ENCODE results near the gene PPP1R9A.

PPP1R9A gene

GRCh38 chr7:95011146-95011928 is 103.9 kb downstream of the PPP1R9A start:
- Histone ChIP-seq H2AFZ (ENCODE audit: low read length) (no peak overlapping the region), H4K20me1 (ENCODE audit: insufficient read depth, low read length, poor library complexity, severe bottlenecking) (no peaks in the 10 kb centered on the region), H3K9ac (ENCODE audit: low read depth, low read length, poor library complexity, severe bottlenecking) (no peak overlapping the region), H3K9me2 (replicated peaks; ENCODE audit: low read depth, low read length) (no peaks in the 10 kb centered on the region), H3K4me2 (ENCODE audit: low read depth, low read length, poor library complexity, severe bottlenecking) (no peak overlapping the region), H3F3A (ENCODE audit: low read depth) (no peaks in the 10 kb centered on the region), H3K79me2 (ENCODE audit: insufficient read depth, low read length) (no peaks in the 10 kb centered on the region), H3K9me3 (ENCODE audit: insufficient read depth, low read depth, low read length) (no peaks in the 10 kb centered on the region), H3K36me3 (ENCODE audit: insufficient read depth, low read length) (no peaks in the 10 kb centered on the region), H3K27me3 (ENCODE audit: insufficient read depth, low read length, poor library complexity, severe bottlenecking) (no peaks in the 10 kb centered on the region), H3K4me1 (ENCODE audit: insufficient read depth, low read length, poor library complexity, severe bottlenecking) (no peaks in the 10 kb centered on the region), H3K4me3 (ENCODE audit: low read length, poor library complexity, severe bottlenecking) (no peak overlapping the region)
- TF ChIP-seq EZH2phosphoT487 (IDR thresholded peaks at IDR 0.05; ENCODE audit: borderline replicate concordance) (no peak), CTCF (conservative IDR thresholded peaks at IDR 0.05; ENCODE audit: low read length) (no peak)

GRCh38 chr7:95011995-95012394 is 104.6 kb downstream of the PPP1R9A start:
- no peaks in the 10 kb centered on the region for H4K20me1 ChIP-seq (ENCODE audit: insufficient read depth, low read length, poor library complexity, severe bottlenecking)
- no peaks in the 10 kb centered on the region for H3K9me3 ChIP-seq (ENCODE audit: insufficient read depth, low read depth, low read length)
- no peak overlapping the region for H3K4me2 ChIP-seq (ENCODE audit: low read depth, low read length, poor library complexity, severe bottlenecking)
- no peaks in the 10 kb centered on the region for H3K4me1 ChIP-seq (ENCODE audit: insufficient read depth, low read length, poor library complexity, severe bottlenecking)
- no peaks in the 10 kb centered on the region for H3K27me3 ChIP-seq (ENCODE audit: insufficient read depth, low read length, poor library complexity, severe bottlenecking)
- no peaks in the 10 kb centered on the region for H3K9me2 ChIP-seq (replicated peaks; ENCODE audit: low read depth, low read length)
- H2AFZ ChIP-seq (ENCODE audit: low read length) = no peak overlapping the region
- no peaks in the 10 kb centered on the region for H3K36me3 ChIP-seq (ENCODE audit: insufficient read depth, low read length)
- no peak overlapping the region for H3K4me3 ChIP-seq (ENCODE audit: low read length, poor library complexity, severe bottlenecking)
- H3F3A ChIP-seq (ENCODE audit: low read depth) = no peaks in the 10 kb centered on the region
- TF ChIP-seq CTCF (conservative IDR thresholded peaks at IDR 0.05; ENCODE audit: low read length) = no peak
- no peak for TF ChIP-seq EZH2phosphoT487 (IDR thresholded peaks at IDR 0.05; ENCODE audit: borderline replicate concordance)
- no peak overlapping the region for H3K9ac ChIP-seq (ENCODE audit: low read depth, low read length, poor library complexity, severe bottlenecking)
- H3K79me2 ChIP-seq (ENCODE audit: insufficient read depth, low read length) = no peaks in the 10 kb centered on the region

- Histone ChIP-seq H3K36me3 (ENCODE audit: insufficient read depth, low read length) (no peaks in the 10 kb centered on the region), H3K4me1 (ENCODE audit: insufficient read depth, low read length, poor library complexity, severe bottlenecking) (no peaks in the 10 kb centered on the region), H3K79me2 (ENCODE audit: insufficient read depth, low read length) (no peaks in the 10 kb centered on the region), H3K9me2 (replicated peaks; ENCODE audit: low read depth, low read length) (no peaks in the 10 kb centered on the region), H3K9ac (ENCODE audit: low read depth, low read length, poor library complexity, severe bottlenecking) (no peak overlapping the region), H4K20me1 (ENCODE audit: insufficient read depth, low read length, poor library complexity, severe bottlenecking) (no peaks in the 10 kb centered on the region), H3K4me3 (ENCODE audit: low read length, poor library complexity, severe bottlenecking) (no peak overlapping the region), H3K4me2 (ENCODE audit: low read depth, low read length, poor library complexity, severe bottlenecking) (no peak overlapping the region), H3F3A (ENCODE audit: low read depth) (no peaks in the 10 kb centered on the region), H2AFZ (ENCODE audit: low read length) (no peak overlapping the region), H3K27me3 (ENCODE audit: insufficient read depth, low read length, poor library complexity, severe bottlenecking) (no peaks in the 10 kb centered on the region), H3K9me3 (ENCODE audit: insufficient read depth, low read depth, low read length) (no peaks in the 10 kb centered on the region)
- TF ChIP-seq CTCF (conservative IDR thresholded peaks at IDR 0.05; ENCODE audit: low read length) (no peak), EZH2phosphoT487 (IDR thresholded peaks at IDR 0.05; ENCODE audit: borderline replicate concordance) (no peak)
Observed at GRCh38 chr7:95018021-95018420, 110.6 kb downstream of the PPP1R9A start.
